ENCODE data around the gene PSTPIP1.

DNA sequence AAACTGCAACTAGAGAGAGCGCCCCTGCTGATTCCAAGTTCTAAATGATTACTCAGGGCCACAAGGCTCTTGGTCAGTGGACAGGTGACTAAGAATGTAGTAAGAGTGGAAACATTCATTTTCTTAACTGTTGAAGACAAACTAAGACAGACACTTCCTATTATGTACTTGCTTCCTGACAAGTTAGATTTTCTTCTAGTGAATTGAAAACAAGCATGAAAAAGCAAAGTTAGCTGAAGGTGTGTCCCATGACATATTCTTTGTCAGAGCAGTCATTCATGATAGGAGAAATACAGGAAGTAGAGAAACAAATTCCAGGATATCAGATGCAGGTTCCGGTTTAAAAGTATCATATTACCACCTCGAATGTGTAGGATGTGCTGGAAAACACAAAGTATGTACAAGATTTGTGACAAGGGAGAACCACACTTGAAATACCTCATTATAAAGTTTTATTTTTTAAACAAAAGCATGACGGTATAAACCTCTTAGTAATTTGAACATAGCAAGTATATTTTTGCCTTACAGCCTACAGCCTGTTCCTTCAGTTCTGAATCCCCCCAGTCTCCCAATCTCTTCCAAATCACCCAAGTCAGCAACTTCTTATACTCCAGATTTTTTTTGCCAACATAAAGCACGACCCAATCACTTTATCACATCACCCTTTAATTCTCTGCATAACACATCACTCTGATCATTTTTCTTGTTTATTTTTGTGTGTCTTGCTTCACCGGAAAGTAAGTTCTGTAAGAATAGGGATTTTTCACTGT is 69.8 kb downstream of the PSTPIP1 start:
- TF ChIP-seq, protein P1, sequence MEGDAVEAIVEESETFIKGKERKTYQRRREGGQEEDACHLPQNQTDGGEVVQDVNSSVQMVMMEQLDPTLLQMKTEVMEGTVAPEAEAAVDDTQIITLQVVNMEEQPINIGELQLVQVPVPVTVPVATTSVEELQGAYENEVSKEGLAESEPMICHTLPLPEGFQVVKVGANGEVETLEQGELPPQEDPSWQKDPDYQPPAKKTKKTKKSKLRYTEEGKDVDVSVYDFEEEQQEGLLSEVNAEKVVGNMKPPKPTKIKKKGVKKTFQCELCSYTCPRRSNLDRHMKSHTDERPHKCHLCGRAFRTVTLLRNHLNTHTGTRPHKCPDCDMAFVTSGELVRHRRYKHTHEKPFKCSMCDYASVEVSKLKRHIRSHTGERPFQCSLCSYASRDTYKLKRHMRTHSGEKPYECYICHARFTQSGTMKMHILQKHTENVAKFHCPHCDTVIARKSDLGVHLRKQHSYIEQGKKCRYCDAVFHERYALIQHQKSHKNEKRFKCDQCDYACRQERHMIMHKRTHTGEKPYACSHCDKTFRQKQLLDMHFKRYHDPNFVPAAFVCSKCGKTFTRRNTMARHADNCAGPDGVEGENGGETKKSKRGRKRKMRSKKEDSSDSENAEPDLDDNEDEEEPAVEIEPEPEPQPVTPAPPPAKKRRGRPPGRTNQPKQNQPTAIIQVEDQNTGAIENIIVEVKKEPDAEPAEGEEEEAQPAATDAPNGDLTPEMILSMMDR (IDR thresholded peaks at IDR 0.05), result no peak
- TF ChIP-seq POLR2A (IDR thresholded peaks at IDR 0.05), result no peak

Measured in breast epithelium (tissue), 3 donors.